ENCODE results near the gene PCBP3. TPM values are rescaled to one million over a fixed set of nuclear protein-coding genes. Genes with fewer than 3 reads are reported as not detected.
A peak's percentile ranks its signal among the peaks of the same experiment; 100 is the strongest.
"Not testable (repeated sequence)": the region's sequence is repeated elsewhere in the genome, so short reads cannot be mapped to it uniquely, and the experiment has no call there.

PCBP3 gene
- 0.23 TPM in 1 of 2 replicates, not detected in the other for total RNA-seq (2014; rRNA removed; shearing (Covaris generic); ENCODE audit: low replicate concordance)

DNA sequence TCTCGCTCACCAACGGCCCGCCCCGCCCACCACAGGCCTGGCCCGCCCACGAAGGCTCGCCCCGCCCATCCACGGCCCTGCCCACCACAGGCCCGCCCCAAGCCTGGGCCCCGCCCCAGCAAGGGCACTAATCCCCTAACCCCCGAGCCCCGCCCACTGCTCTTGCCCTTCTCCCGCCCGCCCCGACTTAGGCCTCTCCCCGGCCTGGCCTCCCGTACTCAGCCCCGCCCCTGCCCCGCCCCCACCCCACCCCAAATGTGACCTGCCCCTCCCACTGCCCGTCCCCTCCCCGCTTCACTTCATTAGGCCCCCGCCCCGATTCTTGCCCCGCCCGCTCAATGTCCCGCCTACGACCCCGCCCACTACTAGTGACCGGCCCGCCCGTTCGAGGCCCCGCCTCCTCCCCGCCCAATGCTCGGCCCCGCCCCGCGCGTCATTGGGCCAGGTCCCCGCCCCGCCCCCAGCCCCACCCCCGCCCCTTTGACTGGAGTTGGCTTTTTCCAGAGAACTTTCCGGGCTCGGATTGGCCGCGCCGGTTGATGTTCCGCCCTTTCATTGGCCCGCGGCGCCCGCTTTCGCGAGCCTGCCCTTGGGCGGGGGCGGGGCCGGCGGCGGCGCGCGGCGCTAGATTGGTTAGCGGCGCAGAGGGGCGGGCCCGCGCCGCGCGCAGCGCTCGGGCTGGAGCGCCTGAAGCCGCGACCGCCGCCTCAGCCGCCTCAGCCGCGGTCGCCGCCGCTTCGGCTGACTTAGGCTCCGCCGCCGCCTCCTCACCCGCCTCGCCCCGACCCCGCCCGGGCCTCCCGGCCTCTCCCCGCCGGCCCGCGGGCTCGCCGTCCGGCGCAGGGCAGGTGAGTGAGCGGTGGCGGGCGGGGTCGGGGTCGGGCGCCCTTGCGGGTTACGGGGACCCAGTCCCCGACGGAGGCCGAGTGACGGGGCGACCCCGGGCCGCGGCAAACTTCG is at the start of gene PCBP3:
PCBP3 (plus strand) TSS at position 705 of the 960 bp plus-strand sequence. CDS start 206,361 bp downstream, outside the sequence.
- Histone ChIP-seq H3K36me3 (no peaks in the 10 kb centered on the region), H3K27me3 (peaks cover 16% of the 10 kb centered on the region), H3K4me3 (peak within 1 kb of the TSS; percentile 40), H3K9me3 (no peaks in the 10 kb centered on the region)
- DNase-seq: peak; percentile 98

GRCh38 chr21:45594721-45595489 is 48.6 kb upstream of the PCBP3 start:
- no peak for DNase-seq
- H3K27me3 ChIP-seq: peaks cover 17% of the 10 kb centered on the region
- H3K4me3 ChIP-seq: no peak overlapping the region
- H3K9me3 ChIP-seq: no peaks in the 10 kb centered on the region
- H3K36me3 ChIP-seq: no peaks in the 10 kb centered on the region

- no peak overlapping the region for H3K4me3 ChIP-seq
- peaks cover 18% of the 10 kb centered on the region for H3K27me3 ChIP-seq
- no peaks in the 10 kb centered on the region for H3K36me3 ChIP-seq
- DNase-seq: no peak
- no peaks in the 10 kb centered on the region; the same call in 1 of the 2 replicates for H3K9me3 ChIP-seq
Measured at GRCh38 chr21:45595574-45596295, 47.8 kb upstream of the PCBP3 start.

GRCh38 chr21:45596704-45597318 is 46.7 kb upstream of the PCBP3 start:
- Histone ChIP-seq H3K4me3 (no peak overlapping the region), H3K36me3 (no peaks in the 10 kb centered on the region), H3K27me3 (peaks cover 19% of the 10 kb centered on the region), H3K9me3 (no peaks in the 10 kb centered on the region; the same call in 1 of the 2 replicates)
- DNase-seq: peak; percentile 44

GRCh38 chr21:45598109-45598508 is 45.4 kb upstream of the PCBP3 start:
- Histone ChIP-seq H3K27me3 (peaks cover 19% of the 10 kb centered on the region), H3K36me3 (no peaks in the 10 kb centered on the region), H3K9me3 (peaks cover 9% of the 10 kb centered on the region), H3K4me3 (no peak overlapping the region)
- DNase-seq: no peak

DNA sequence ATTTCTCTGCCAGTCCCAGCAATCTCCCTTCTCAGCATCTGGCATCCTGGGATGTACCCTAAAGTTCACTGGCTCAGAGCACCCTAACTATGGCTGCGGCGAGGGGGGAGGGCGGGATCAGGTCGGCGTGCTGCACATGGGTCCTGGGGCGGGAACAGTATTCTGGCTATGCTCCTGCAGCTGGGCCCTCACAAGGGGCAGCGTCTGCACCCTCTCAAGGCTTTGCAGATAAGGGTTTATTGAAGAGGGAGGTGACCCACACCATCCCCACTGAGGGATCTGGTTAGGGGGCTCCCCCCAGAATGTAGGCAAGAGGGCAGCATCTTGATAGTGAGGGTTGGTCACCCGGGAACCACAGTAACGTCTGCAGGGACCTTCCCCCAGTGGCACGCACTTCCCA is 44.9 kb upstream of the PCBP3 start:
- Histone ChIP-seq H3K9me3 (peaks cover 15% of the 10 kb centered on the region), H3K27me3 (peaks cover 21% of the 10 kb centered on the region), H3K36me3 (no peaks in the 10 kb centered on the region), H3K4me3 (no peak overlapping the region)
- no peak for DNase-seq

GRCh38 chr21:45599146-45599581 is 44.4 kb upstream of the PCBP3 start:
- DNase-seq: no peak
- H3K9me3 ChIP-seq: peaks cover 20% of the 10 kb centered on the region
- peaks cover 24% of the 10 kb centered on the region for H3K27me3 ChIP-seq
- H3K36me3 ChIP-seq: no peaks in the 10 kb centered on the region
- no peak overlapping the region for H3K4me3 ChIP-seq

DNA sequence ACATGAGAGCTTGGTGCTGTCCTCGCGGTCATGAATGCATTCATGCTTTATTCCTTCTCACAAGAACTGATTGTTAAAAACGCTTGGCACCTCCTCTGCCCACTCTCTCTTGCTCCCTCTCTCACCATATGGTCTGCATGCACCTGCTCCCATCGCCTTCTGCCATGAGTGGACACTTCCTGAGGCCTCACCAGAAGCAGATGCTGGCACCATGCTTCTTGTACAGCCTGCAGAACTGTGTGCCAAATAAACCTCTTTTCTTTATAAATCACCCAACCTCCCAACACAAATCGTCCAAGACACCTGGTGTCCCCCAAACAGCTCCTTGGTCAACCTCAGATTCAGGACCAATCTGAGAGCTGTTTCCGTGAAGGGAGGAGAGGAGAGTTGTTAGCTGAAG is 43.3 kb upstream of the PCBP3 start:
- Histone ChIP-seq H3K27me3 (peaks cover 27% of the 10 kb centered on the region), H3K9me3 (peaks cover 22% of the 10 kb centered on the region)
- DNase-seq: no peak

DNA sequence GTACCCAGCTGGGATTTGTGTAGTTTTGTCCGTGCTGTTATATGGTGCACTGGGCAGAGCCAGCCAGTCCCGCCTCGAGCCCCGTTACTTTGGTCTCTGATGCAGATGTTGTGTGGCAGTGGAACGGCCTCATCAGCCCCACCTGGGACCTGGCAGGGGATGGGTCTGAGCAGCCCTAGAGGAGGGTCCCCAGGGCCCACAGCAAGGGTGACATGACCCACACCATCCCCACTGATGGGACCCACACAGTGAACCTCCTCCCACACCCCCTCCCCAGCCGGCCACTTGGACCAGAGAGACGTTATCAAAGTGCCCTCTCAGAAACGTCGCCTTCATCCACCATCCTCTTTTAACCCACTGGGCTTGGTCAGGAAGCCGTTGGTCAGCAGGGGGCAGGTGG is 42.0 kb upstream of the PCBP3 start:
- Histone ChIP-seq H3K27me3 (peaks cover 23% of the 10 kb centered on the region), H3K9me3 (peaks cover 22% of the 10 kb centered on the region), H3K36me3 (no peaks in the 10 kb centered on the region), H3K4me3 (no peak overlapping the region)
- no peak for DNase-seq

More for the DNA sequence above, 43.3 kb upstream of the PCBP3 start:
- H3K36me3 ChIP-seq: no peaks in the 10 kb centered on the region
- H3K4me3 ChIP-seq: no peak overlapping the region

- H3K4me3 ChIP-seq: no peak overlapping the region
Measured at GRCh38 chr21:45602106-45602505, 41.4 kb upstream of the PCBP3 start.

GRCh38 chr21:45603481-45603880 is 40.0 kb upstream of the PCBP3 start:
- H3K4me3 ChIP-seq: no peak overlapping the region
- no peak for DNase-seq
- H3K36me3 ChIP-seq: no peaks in the 10 kb centered on the region
- peaks cover 33% of the 10 kb centered on the region for H3K27me3 ChIP-seq
- peaks cover 22% of the 10 kb centered on the region for H3K9me3 ChIP-seq

More at GRCh38 chr21:45602106-45602505, 41.4 kb upstream of the PCBP3 start:
- no peaks in the 10 kb centered on the region for H3K36me3 ChIP-seq
- peaks cover 24% of the 10 kb centered on the region for H3K27me3 ChIP-seq
- peaks cover 22% of the 10 kb centered on the region for H3K9me3 ChIP-seq
- no peak for DNase-seq

DNA sequence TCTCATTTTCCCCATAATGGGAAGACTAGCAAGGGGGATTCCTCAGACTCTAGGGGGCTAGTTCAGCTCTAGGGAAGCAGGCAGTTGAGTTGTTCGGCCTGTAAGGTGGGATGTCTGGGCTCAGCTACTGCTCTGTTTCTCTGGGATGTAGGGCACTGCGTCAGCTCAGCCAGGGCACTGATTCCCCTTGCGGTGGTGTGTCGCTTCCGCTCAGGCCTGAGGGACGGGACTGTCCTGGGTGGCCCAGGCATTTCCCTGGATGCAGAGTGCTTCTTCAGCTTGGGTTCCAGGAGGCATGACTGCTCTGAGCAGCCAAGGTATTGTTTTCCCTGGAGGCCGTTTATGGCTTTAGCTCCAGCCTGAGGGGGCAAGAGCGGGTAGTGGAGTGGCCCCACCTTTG is 38.8 kb upstream of the PCBP3 start:
- not testable (repeated sequence) for H3K4me3 ChIP-seq, DNase-seq

GRCh38 chr21:45607021-45607908 is 36.3 kb upstream of the PCBP3 start:
- peaks cover 45% of the 10 kb centered on the region for H3K27me3 ChIP-seq
- DNase-seq: no peak
- H3K9me3 ChIP-seq: peaks cover 21% of the 10 kb centered on the region
- no peaks in the 10 kb centered on the region for H3K36me3 ChIP-seq
- H3K4me3 ChIP-seq: no peak overlapping the region

More for the DNA sequence above, 38.8 kb upstream of the PCBP3 start:
- H3K27me3 ChIP-seq: peaks cover 27% of the 10 kb centered on the region
- peaks cover 22% of the 10 kb centered on the region for H3K9me3 ChIP-seq
- H3K36me3 ChIP-seq: not testable (repeated sequence)

- Histone ChIP-seq H3K4me3 (no peak overlapping the region), H3K27me3 (peaks cover 45% of the 10 kb centered on the region), H3K9me3 (peaks cover 15% of the 10 kb centered on the region), H3K36me3 (no peaks in the 10 kb centered on the region)
- DNase-seq: no peak
Measured at GRCh38 chr21:45607909-45608295, 35.6 kb upstream of the PCBP3 start.

- not testable (repeated sequence) for H3K36me3 ChIP-seq, H3K9me3 ChIP-seq, DNase-seq, H3K4me3 ChIP-seq
- peaks cover 42% of the 10 kb centered on the region for H3K27me3 ChIP-seq
Measured at GRCh38 chr21:45608747-45609470, 34.6 kb upstream of the PCBP3 start.
